Measurements from ENCODE around the gene MACROH2A1.

DNA sequence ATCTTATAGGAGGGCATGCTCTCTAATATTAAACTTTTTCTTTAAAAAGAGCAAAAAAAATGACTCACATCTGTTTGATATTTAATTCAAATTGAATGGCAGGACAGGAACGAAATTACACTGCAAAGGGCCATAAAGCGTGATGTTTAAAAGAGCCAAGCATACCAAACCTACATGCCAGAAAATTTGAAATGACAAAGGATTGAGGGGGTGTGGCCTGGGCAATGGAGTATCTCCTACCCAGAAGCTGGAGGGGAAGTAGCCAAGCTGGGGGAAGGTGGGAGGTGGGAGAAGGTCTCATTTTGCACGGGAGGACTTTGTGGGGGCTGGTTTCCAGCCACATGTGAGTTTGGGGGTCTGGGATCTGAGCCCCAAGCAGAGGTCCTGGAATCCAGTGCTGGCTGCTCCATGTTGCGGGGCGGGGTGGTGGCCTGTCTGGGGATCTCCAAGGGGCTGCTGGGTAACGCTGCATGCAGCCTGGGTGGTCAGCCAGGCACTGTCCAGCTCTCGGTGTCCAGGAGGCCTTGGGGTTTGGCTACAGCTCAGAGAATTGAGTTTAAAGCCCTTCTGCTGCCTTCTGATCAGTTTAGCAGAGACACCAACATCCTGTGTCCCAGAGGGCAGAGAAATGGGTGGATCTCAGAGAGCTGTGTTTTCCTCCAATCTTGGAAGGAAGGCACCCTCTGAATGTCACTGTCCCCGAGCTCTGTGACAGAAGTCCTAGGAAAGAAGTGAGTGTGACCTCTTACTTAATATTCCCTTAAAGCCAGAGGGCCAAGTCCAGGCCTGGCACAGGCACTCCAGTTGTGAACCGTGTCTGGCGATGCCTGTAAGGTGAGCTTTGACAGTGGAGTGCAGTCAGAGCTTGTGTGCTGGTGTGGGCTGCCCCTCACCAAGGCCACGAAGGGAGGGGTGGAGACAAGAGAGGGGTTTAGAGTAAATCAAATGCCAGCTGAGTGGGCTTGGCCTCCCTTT, 40.5 kb upstream of the MACROH2A1 start:
- TF ChIP-seq, protein P1, sequence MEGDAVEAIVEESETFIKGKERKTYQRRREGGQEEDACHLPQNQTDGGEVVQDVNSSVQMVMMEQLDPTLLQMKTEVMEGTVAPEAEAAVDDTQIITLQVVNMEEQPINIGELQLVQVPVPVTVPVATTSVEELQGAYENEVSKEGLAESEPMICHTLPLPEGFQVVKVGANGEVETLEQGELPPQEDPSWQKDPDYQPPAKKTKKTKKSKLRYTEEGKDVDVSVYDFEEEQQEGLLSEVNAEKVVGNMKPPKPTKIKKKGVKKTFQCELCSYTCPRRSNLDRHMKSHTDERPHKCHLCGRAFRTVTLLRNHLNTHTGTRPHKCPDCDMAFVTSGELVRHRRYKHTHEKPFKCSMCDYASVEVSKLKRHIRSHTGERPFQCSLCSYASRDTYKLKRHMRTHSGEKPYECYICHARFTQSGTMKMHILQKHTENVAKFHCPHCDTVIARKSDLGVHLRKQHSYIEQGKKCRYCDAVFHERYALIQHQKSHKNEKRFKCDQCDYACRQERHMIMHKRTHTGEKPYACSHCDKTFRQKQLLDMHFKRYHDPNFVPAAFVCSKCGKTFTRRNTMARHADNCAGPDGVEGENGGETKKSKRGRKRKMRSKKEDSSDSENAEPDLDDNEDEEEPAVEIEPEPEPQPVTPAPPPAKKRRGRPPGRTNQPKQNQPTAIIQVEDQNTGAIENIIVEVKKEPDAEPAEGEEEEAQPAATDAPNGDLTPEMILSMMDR (IDR thresholded peaks at IDR 0.05), result no peak
- TF ChIP-seq MAX (IDR thresholded peaks at IDR 0.05), result no peak
- no peak for TF ChIP-seq RCOR1 (IDR thresholded peaks at IDR 0.05; ENCODE audit: low read depth, low read length)
- TF ChIP-seq EP300 (IDR thresholded peaks at IDR 0.05), result no peak
- no peak for TF ChIP-seq REST (IDR thresholded peaks at IDR 0.05)
- TF ChIP-seq FOSL2 (IDR thresholded peaks at IDR 0.05), result no peak
- no peak for TF ChIP-seq FOSL2 (CRISPR knock-in tag; IDR thresholded peaks at IDR 0.05)
- TF ChIP-seq CHD2 (IDR thresholded peaks at IDR 0.05; ENCODE audit: low read length, partially characterized antibody), result no peak
- no peak for TF ChIP-seq SMC3 (IDR thresholded peaks at IDR 0.05)
